Gastrocnemius medialis (tissue), 4 donors: ENCODE data around the gene MACC1. TPM values are rescaled to one million over a fixed set of nuclear protein-coding genes. Genes with fewer than 3 reads are reported as not detected.

Experiments
- ATAC-seq, 2 donors: fragments of 150-250 bp; one replicate each; pipeline ENCODE4 v1.9.1; 2016
- DNase-seq, 2 donors: peaks; one replicate each; pipeline ENCODE4 v3.0.0-alpha.2; 2019
- H3K27ac ChIP-seq, 4 donors: fragments of 200-600 bp; sonication (generic); 1 replicate in 1 of 4; 2 replicates in 3 of 4; pipeline ENCODE4 v1.5.1; 2016 to 2018; ENCODE audit warnings: mild to moderate bottlenecking in 2 of 4, moderate library complexity in 1 of 4
- H3K27me3 ChIP-seq, 3 donors: fragments of 200-600 bp; sonication (generic) in 2 of 3; 1 replicate in 1 of 3; 2 replicates in 2 of 3; pipeline versions ENCODE4 v1.5.1 to v1.6.0; 2016 to 2019; ENCODE audit warnings: mild to moderate bottlenecking in 1 of 3, moderate library complexity in 1 of 3
- H3K36me3 ChIP-seq, 2 donors: fragments of 200-600 bp; sonication (generic) in 1 of 2; one replicate each; pipeline ENCODE4 v1.5.1; 2017 to 2018
- H3K4me1 ChIP-seq, 2 donors: fragments of 200-600 bp; sonication (generic) in 1 of 2; one replicate each; pipeline ENCODE4 v1.5.1; 2016 to 2017; ENCODE audit warnings: mild to moderate bottlenecking in 2 of 2
- H3K4me3 ChIP-seq, 4 donors: fragments of 200-600 bp; sonication (generic) in 3 of 4; 1 replicate in 1 of 4; 2 replicates in 3 of 4; pipeline ENCODE4 v1.5.1; 2016 to 2019; ENCODE audit warnings: mild to moderate bottlenecking in 2 of 4
- H3K9me3 ChIP-seq, 3 donors: fragments of 200-600 bp; sonication (generic) in 2 of 3; 1 replicate in 1 of 3; 2 replicates in 2 of 3; pipeline ENCODE4 v1.5.1; 2016 to 2019
- POLR2A ChIP-seq, 2 donors: fragments of 450-650 bp; IDR thresholded peaks; one replicate each; pipeline ENCODE4 v1.6.1; 2017; ENCODE audit warnings: antibody characterized with exemption in 2 of 2, mild to moderate bottlenecking in 2 of 2, moderate library complexity in 2 of 2
- in situ Hi-C, 4 donors: fragments of 200-750 bp; cut with MboI; loops; one replicate each; pipeline versions ENCODE4 v1.15.0 to v1.8.0; 2017; ENCODE audit warnings: low sequenced_read_pairs in 4 of 4
- intact Hi-C: fragments of 100-400 bp; cut with DNase I; formaldehyde crosslinking; loops from one replicate; pipeline ENCODE4 v1.15.1; 2023; ENCODE audit warnings: low total_unique reads
- total RNA-seq, 4 donors: library from RNA; depleted of rRNA; stranded (reverse); fragments of >200 nt; gene quantifications; one replicate each; pipeline versions ENCODE4 v1.1.0 to v1.2.3, GENCODE V29; 2016
- TF ChIP-seq, protein P1 (sequence below), 5 experiments: fragments of 450-650 bp in 3 of 5; fragments of 200-600 bp in 2 of 5; sonication (generic) in 2 of 5; IDR thresholded peaks in 4 of 5; conservative IDR thresholded peaks in 1 of 5; 1 replicate in 4 of 5; 2 replicates in 1 of 5; pipeline ENCODE4 v1.5.1; 2016 to 2019; ENCODE audit warnings: antibody characterized with exemption in 5 of 5, mild to moderate bottlenecking in 3 of 5, moderate library complexity in 3 of 5

The MACC1 gene
- total RNA-seq, 4 donors from 2014 or later: not detected

DNA sequence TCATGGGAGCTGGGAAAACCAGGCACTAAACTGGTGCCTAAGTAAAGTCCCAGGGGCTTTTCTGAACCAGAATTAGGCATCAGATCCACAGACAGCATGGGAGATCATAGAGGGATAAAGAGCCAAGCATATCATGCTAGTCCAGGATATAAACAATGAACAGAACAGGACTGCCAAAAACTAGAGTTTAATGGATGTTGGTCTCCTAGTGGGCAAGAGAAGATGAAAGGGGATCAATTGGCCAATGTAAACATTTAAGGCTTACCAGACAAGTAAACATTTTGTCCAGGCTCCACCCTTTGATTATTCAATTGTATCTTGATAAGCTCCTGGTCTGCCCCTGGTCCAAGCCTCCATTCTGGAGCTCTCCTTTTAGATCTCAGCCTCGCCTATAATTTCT lies 18.9 kb downstream of the MACC1 start:
- Histone ChIP-seq H3K4me3 (no peak overlapping the region), H3K36me3 (no peaks in the 10 kb centered on the region), H3K27ac (no peak overlapping the region), H3K27me3 (no peaks in the 10 kb centered on the region), H3K4me1 (no peaks in the 10 kb centered on the region), H3K9me3 (no peaks in the 10 kb centered on the region)
- intact Hi-C loops (no loop called here), in situ Hi-C loops (no loop called here)
- ATAC-seq (no peak), DNase-seq (no peak)
- TF ChIP-seq, protein P1, sequence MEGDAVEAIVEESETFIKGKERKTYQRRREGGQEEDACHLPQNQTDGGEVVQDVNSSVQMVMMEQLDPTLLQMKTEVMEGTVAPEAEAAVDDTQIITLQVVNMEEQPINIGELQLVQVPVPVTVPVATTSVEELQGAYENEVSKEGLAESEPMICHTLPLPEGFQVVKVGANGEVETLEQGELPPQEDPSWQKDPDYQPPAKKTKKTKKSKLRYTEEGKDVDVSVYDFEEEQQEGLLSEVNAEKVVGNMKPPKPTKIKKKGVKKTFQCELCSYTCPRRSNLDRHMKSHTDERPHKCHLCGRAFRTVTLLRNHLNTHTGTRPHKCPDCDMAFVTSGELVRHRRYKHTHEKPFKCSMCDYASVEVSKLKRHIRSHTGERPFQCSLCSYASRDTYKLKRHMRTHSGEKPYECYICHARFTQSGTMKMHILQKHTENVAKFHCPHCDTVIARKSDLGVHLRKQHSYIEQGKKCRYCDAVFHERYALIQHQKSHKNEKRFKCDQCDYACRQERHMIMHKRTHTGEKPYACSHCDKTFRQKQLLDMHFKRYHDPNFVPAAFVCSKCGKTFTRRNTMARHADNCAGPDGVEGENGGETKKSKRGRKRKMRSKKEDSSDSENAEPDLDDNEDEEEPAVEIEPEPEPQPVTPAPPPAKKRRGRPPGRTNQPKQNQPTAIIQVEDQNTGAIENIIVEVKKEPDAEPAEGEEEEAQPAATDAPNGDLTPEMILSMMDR (IDR thresholded peaks at IDR 0.05 in 4 of 5, conservative IDR thresholded peaks at IDR 0.05 in 1 of 5): no peak
- no peak for TF ChIP-seq POLR2A (IDR thresholded peaks at IDR 0.05)

DNA sequence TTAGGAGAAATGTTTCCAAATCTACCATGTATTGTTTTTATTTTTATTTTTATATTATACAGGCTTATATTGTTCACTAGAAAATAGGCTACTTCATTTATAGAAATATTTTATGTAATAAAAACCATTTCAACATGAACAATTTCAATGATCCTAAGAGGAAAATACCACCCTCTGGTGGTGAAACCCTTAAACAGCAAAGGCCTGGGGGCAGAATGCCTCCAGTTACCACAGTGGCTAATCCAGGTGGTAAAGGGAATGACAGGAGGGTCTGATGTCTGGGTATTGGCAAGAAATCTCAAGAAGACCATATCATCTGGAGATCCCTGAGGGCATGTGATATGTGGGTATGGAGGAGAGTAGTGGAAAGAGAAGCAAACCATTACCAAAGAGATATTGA lies 19.3 kb downstream of the MACC1 start:
- Histone ChIP-seq H3K27ac (no peak overlapping the region), H3K4me3 (no peak overlapping the region), H3K36me3 (no peaks in the 10 kb centered on the region), H3K4me1 (no peaks in the 10 kb centered on the region), H3K27me3 (no peaks in the 10 kb centered on the region), H3K9me3 (no peaks in the 10 kb centered on the region)
- no peak for DNase-seq
- ATAC-seq: no peak
- in situ Hi-C loops (no loop called here), intact Hi-C loops (no loop called here)
- no peak for TF ChIP-seq POLR2A (IDR thresholded peaks at IDR 0.05)
- TF ChIP-seq, protein P1 (IDR thresholded peaks at IDR 0.05 in 4 of 5, conservative IDR thresholded peaks at IDR 0.05 in 1 of 5): peak in 1 of 5 experiments; percentile 30

DNA sequence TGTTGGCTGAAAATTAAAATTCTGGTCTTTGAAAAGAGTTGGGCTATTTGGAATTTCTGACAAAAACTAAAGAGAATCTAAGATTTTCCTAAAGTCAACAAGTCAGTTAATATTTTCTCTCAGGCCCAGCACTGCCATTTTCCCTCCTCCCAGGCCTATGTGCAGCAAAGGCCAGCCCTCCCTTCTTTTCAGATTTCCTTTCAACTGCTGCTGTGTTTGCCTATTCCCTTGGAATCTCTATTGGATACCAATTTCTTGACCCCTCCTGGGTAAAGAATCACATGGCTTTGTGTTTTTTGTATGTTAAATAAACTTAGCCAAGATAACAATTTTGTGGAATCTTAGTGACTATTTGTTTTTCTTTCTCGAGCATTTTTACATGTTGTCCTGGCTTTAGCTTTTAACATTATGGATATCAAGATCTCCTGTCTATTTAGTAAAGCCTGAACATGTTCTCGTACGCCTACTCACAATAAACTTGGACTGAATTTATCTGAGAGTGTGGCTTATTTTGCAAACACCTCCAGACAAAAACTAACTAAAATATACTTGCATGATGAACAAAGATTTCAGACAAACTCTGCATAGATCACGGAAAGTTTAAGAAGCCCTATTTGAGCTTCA lies 19.9 kb downstream of the MACC1 start:
- intact Hi-C loops: no loop called here
- Histone ChIP-seq H3K36me3 (no peaks in the 10 kb centered on the region), H3K9me3 (no peaks in the 10 kb centered on the region), H3K4me1 (no peaks in the 10 kb centered on the region), H3K27me3 (no peaks in the 10 kb centered on the region), H3K4me3 (no peak overlapping the region), H3K27ac (no peak overlapping the region)
- ATAC-seq: no peak
- in situ Hi-C loops: no loop called here
- no peak for TF ChIP-seq POLR2A (IDR thresholded peaks at IDR 0.05)
- TF ChIP-seq, protein P1 (IDR thresholded peaks at IDR 0.05 in 4 of 5, conservative IDR thresholded peaks at IDR 0.05 in 1 of 5): no peak
- DNase-seq: no peak

DNA sequence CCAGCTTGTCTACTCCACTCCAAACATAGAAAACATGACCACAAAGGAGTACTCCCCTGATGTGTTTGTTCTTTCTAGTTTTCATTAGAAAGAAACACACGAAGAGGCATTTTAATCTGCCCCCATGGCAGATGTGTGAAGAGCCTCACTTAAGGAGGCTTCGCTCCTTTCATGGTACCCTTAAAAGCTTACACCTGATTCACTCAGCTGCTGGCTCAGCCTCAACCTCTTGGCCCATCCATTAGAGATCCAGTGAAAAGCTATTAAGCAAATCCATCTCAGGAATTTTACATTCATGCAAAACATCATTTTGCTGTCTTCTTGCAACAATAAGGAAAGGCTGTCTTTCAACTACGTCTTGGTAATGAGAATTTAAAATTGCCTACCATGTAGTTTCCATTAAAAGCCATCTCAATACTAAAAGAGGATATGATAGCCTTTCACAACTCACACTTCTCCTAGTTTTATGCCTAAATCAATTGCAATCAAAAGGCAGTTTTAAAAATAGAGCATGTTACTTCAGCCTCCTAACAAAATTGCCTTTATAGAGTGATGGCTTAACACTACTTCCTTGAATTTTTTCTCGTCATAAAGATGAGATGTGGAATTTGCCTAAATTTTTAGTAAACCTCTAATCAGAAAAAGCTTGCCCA lies 22.7 kb downstream of the MACC1 start:
- intact Hi-C loops: no loop called here
- no peaks in the 10 kb centered on the region for H3K4me1 ChIP-seq
- no peak for ATAC-seq
- in situ Hi-C loops: no loop called here
- H3K36me3 ChIP-seq: no peaks in the 10 kb centered on the region
- H3K27me3 ChIP-seq: no peaks in the 10 kb centered on the region
- no peak for DNase-seq
- no peak for TF ChIP-seq POLR2A (IDR thresholded peaks at IDR 0.05)
- TF ChIP-seq, protein P1 (IDR thresholded peaks at IDR 0.05 in 4 of 5, conservative IDR thresholded peaks at IDR 0.05 in 1 of 5): no peak
- H3K4me3 ChIP-seq: no peak overlapping the region
- no peak overlapping the region for H3K27ac ChIP-seq
- no peaks in the 10 kb centered on the region for H3K9me3 ChIP-seq
